Stimulated activated naive CD4-positive, alpha-beta T cell treated with Interleukin-2 at 50 U/mL for 16 hours (primary cell): ENCODE results near the gene ANTKMT.

ENCODE experiments used
- DNase-seq: peaks from one replicate; lab custom pipeline; 2025; lab: John Stamatoyannopoulos, UW

The ANTKMT gene, protein sequence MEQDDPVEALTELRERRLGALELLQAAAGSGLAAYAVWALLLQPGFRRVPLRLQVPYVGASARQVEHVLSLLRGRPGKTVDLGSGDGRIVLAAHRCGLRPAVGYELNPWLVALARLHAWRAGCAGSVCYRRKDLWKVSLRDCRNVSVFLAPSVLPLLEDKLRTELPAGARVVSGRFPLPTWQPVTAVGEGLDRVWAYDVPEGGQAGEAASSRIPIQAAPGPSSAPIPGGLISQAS

DNA sequence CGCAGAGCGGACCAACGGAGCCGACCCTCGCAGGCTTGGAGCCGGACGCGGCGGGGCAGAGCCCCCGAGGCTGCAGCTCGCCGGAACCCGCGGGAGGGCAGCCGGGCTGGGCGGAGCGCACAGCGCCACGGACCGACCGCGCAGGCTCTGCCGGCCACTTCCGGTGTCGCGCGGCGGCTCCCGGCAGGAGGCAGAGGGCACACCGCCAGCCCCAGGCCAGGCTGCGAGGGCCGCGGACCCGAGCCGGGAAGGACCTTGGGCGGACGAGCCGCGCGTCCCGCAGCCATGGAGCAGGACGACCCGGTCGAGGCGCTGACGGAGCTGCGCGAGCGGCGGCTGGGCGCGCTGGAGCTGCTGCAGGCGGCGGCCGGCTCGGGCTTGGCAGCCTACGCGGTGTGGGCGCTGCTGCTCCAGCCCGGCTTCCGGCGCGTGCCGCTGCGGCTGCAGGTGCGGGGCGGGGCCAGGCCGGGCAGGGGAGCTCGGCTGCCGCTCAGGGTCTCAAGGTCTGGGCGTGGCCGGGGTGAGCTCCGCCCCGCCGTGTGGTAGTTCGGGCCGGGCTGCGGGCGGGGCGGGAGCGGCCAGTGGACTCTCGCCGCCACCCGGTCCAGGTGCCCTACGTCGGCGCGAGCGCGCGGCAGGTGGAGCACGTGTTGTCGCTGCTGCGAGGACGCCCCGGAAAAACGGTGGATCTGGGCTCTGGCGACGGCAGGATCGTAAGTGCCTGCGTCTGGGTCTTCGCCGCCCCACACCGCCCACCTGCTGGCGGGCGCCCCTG is at the start of gene ANTKMT:
ANTKMT (plus strand) TSS at position 157 of the 775 bp plus-strand sequence; CDS start at position 286, 129 bp downstream.
- peak; percentile 69 for DNase-seq

DNA sequence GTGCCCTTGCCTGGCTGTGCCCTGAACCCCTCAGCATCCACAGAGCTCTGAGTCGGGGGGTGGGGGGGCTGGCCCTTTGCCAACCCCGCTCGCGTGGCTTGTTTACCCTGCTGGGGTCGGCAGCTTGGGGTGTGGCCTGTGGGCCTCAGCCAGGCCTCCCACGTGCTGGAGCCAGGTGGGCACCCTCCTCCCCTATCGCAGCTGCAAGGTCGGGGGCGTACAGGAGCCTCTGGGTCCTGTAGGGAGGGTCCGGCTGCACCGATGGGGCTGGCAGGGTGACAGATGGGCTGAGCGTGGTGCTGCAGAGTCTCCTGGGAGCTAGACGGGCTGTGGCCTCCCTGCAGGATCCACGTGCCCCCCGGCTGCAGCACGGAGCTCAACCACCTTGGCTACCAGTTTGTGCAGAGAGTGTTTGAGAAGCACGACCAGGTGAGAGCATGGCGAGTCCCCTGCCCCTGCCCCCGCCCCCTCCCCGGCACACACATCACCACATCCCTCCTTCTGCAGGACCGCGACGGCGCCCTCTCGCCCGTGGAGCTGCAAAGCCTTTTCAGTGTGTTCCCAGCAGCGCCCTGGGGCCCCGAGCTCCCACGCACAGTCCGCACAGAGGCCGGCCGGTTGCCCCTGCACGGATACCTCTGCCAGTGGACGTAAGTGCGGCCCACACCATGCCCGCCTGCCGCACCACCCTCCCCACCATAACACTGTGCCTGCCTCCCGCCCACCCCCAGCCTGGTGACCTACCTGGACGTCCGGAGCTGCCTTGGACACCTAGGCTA is 49.4 kb upstream of the ANTKMT start:
- DNase-seq, result no peak

DNA sequence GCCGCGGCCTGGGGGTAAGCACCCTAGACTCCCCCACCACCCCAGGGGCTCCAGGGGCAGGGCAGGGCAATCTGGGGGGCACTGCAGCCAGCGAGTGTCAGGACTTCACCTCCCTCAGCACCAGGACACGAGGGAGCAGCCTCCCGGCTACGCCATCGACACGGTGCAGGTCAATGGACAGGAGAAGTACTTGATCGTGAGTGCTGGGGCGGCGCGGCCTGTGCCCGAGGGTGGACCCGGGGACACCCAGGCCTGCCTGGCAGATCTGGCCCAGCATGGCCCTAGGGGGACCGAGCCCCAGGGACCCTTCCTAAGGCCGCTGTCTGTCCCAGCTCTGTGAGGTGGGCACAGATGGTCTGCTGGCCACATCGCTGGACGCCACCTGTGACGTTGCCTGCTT is 48.6 kb upstream of the ANTKMT start:
- DNase-seq, result no peak

DNA sequence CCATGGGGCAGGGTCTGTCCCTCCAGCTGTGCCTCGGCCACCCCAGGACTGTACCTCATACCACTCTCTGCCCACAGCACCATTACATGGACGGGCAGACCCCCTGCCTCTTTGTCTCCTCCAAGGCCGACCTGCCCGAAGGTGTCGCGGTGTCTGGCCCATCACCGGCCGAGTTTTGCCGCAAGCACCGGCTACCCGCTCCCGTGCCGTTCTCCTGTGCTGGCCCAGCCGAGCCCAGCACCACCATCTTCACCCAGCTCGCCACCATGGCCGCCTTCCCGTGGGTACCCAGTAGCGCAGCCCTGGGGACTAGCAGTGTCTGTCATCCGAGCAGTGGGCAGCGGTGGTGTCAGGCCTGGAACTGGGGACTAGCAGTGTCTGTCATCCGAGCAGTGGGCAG is 48.1 kb upstream of the ANTKMT start:
- DNase-seq, result no peak

DNA sequence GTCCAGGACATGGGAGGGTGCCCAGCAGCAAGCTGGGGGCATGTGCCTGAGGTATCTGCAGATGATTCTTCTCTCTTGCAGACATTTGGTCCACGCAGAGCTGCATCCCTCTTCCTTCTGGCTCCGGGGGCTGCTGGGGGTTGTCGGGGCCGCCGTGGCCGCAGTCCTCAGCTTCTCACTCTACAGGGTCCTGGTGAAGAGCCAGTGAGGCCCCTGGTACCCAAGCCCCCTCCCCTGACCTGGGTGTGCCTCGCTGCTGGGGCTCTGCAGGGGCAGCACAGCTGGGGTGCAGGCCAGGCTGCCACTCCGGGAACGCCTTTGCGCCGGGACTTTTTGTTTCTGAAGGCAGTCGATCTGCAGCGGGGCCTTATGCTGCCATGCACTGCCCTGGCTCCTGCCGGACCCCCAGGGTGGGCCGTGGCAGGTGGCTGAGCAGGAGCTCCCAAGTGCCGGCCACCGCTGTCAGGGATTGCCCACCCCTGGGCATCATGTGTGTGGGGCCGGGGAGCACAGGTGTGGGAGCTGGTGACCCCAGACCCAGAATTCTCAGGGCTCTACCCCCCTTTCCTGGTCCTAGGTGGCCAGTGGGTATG is 47.5 kb upstream of the ANTKMT start:
- DNase-seq, result no peak

DNA sequence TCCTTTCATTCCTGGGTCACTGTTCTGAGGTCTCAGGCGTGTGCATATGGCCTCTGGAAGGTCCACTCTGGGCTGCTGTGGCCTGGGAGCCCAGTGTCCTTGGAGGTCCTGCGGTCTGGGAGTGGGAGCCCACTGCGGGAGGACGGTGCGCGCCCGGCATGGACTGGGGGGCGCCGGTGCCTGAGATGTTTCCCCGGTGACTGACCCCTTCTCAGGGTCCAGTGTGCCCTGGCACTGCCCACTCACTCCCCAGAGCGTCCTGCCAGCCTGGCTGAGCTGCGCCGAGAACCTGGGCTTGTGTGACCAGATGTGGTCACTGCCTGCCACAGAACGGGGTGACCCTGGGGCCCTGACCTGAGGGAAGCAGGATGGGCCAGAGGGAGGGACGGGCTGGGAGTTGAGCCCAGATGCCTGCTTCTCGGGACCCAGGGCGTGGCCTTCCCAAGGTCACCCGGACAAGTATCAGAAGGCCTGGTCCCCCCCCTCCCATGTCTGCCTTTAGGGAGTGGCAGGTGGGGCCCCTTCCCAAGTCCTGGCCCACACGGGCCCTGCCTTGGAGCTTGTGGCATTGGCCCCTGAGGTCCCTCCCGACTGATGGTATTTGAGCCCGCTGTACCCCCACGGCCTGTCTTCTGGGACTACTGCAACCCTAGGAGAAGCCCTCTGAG is 46.6 kb upstream of the ANTKMT start:
- no peak for DNase-seq

DNA sequence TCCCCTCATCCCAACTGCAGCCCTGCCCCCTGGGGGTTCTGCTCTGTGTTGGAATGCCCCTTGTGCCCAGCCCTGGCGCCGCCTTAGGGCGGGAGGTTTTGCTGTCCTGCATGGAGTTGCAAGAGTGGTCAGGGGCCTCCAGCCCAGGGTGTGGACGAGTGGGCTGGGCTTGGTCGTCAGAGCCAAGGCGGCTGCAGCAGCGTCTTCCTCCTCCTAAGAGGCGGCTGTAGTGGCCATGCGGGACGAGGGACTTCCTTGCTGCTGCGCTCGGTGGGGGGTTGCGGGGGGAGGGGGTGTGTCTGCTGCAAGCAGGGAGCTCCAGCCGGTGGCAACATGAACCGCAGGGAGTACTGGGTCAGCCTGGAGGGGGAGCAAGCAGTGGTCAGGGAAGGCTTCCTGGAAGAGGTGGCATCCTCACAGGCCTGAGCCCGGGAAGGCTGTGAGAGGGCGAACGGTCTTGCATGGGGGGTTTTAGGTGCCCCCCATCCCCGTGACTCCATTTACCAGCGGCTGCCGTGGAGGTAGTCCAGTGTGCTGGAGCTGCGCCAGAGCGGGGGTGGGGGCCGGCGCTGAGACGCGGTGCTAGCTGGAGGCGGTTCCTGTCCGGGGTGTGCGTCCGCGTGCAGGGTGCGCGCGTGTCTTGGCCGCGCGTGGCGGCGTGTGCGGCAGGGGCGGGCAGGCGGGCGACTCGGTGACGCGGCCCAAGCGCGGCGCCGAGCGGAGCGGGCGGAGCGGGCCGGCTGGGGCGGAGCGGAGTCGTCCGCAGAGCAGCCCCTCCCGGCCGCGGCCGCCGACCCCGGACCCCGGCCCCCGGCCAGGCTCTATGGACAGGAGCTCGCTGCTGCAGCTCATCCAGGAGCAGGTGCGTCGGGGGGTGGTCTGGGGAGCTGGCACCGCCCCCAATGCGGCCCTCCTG is 45.7 kb upstream of the ANTKMT start, which contains the start of gene RHBDL1:
RHBDL1 (plus strand) TSS at position 704 of the 916 bp plus-strand sequence; CDS start at position 824, 120 bp downstream.
- no peak for DNase-seq

DNA sequence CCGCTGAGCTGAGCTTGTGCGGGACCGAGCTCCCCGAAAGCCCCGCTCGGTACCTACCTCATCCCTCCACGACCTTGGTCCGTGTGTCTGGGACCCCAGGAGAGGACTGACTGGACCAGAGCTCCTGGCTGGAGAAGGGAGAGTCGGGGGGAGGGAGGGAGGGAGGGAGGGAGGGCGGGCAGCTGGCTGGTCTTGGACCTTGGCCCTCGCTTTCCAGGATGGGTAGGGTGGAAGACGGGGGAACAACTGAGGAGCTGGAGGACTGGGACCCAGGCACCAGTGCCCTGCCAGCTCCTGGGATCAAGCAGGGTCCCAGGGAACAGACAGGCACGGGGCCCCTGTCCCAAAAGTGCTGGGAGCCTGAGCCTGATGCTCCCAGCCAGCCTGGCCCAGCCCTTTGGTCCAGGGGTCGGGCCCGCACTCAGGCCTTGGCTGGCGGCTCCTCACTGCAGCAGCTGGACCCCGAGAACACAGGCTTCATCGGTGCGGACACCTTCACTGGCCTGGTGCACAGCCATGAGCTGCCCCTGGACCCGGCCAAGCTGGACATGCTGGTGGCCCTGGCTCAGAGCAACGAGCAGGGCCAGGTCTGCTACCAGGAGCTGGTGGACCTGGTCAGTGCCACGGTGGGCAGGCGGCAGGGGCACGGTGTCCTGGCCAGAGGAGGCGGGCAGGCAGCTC is 44.9 kb upstream of the ANTKMT start:
- DNase-seq, result no peak

DNA sequence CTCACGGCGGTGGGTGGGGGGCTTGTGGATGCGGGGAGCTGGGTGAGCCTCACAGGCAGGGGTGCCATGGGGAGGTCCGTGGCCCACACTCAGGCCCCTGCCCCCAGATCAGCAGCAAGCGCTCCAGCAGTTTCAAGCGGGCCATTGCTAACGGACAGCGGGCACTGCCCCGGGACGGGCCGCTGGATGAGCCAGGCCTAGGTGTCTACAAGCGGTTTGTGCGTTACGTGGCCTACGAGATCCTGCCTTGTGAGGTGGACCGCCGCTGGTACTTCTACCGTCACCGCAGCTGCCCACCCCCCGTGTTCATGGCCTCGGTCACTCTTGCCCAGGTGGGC is 44.4 kb upstream of the ANTKMT start:
- DNase-seq, result no peak

DNA sequence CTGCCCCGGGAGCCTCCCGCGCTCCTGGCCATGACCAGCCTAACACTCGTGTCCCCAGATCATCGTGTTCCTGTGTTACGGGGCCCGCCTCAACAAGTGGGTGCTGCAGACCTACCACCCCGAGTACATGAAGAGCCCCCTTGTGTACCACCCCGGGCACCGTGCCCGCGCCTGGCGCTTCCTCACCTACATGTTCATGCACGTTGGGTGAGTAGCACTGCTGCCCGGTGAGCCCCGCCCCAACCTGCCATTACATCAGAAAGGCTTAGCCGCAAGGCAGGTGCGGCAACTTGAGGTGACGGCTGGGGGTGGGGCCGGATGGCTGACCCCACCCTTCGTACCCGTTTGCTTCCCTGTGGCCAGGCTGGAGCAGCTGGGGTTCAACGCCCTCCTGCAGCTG is 44.0 kb upstream of the ANTKMT start:
- no peak for DNase-seq

DNA sequence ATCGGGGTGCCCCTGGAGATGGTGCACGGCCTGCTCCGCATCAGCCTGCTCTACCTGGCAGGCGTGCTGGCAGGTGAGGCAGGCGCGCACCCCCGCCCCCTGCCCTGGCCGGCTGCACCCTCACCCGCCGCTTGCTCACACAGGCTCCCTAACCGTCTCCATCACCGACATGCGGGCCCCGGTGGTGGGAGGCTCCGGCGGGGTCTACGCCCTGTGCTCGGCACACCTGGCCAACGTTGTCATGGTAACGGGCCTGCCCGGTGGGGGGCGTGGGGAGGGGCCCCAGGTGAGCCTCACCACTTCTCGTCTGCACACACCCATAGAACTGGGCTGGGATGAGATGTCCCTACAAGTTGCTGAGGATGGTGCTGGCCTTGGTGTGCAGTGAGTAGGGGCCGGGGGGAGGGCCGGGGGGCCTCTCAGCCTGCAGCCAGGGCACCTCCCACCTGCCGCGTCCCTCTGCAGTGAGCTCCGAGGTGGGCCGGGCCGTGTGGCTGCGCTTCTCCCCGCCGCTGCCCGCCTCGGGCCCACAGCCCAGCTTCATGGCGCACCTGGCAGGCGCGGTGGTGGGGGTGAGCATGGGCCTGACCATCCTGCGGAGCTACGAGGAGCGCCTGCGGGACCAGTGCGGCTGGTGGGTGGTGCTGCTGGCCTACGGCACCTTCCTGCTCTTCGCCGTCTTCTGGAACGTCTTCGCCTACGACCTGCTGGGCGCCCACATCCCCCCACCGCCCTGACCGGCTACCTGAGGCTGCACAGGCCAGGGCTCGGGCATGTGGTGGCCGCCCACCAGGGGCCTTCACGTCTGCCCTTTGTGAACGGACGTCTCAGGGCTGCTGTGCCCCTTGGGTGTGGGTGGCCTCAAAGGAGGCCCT is 43.4 kb upstream of the ANTKMT start:
- DNase-seq, result no peak

DNA sequence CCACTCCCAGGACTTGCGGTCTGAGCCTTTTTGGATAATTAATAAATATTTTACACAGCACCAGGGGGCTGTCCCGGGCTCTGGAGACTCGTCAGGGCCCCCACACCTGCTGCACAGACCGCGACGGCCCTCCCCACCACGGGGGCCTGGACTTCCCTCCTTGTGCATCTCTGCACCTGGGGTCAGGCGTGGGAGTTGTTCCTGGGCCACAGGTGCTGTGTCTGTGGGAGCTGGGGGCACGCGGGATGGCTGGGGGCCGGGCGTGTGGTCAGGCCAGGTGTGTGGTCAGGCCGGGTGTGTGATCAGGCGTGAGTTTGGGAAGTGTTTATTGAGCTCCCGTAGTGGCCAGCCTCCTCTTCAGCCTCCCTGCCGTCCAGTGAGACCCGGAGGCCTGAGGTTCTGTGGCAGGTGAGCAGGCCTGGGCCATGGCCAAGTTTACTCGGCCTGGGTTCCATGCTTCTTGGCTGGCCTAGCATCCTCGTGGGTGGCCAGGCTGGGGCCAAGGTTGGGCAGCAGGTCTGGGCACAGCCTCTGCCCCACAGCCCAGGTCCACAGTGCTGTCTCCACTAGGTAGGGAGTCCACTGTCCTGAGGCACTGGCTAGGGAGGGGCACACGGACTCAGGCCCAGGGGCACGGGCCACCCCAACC is 42.6 kb upstream of the ANTKMT start:
- no peak for DNase-seq

DNA sequence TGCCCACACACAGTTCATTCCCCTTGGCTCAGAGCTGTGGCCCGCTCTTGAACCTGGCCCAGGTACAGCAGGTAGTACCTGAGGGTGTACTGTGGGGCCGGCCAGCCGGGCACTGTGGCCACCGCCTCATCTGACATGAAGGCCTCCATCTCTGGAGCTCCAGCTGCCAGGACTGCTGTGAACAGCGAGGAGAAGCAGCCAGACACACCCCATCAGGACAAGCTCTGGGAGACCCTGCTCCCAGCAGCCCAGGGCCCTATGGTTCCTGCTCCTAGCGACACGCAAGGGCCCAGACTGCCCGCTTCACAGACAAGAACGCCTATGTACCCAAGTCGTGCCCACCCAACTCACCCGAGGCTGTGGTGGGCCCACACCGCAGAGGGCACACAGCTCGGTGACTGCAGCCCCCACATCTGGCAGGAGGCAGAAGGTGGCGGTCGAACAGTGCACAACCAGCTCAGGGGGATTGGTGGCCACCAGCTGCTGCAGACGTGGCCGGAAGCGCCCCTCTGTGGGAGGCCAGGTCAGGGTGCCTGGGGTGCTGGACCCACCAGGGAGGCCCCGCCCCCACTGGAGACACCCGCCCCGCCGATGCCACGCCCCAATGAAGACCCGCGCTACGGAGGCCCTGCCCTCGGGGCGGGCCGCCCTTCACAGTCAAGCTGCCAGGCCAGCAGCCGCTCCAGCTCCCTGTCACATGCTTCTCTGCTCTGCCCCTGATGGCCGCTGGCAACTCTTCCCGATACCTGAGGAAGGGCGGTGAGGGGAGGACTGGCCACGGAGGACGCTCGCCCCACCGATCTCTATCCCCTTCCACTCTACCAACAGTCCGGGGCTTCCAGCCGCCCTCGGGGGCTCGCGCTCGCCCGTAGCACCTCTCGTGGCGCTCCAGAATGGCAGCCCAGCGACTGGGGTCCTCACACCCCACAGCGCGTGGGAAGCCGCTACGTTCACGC is 41.8 kb upstream of the ANTKMT start:
- peak; percentile 35 for DNase-seq

DNA sequence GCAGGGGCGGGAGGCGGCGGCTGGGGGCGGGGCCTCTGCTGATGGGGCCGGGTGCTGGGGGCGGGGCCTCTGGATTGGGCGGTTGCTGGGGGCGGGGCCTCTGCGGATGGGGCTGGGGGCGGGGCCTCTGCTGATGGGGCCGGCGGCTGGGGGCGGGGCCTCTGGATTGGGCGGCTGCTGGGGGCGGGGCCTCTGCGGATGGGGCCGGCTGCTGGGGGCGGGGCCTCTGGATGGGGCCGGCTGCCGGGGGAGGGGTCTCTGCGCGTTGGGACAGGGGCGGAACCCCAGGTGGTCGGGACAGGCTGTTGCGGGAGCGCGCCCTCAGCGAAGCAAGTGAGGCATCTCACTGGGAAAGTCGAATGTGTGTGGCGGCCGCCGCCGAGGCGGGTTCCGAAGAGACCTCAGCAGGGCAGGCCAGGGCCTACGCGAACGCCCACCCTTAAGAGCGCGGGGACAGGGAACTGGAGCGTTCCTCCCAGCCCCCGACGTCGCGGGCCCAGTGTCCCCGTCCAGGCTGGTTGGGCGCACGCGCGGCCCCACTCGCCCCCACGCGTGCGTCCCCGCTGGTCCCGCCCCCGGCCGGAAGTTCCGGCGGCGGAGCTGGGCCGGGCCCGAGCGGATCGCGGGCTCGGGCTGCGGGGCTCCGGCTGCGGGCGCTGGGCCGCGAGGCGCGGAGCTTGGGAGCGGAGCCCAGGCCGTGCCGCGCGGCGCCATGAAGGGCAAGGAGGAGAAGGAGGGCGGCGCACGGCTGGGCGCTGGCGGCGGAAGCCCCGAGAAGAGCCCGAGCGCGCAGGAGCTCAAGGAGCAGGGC is 40.9 kb upstream of the ANTKMT start, which contains the start of gene STUB1:
STUB1 (plus strand) TSS at position 597 of the 811 bp plus-strand sequence; CDS start at position 713, 116 bp downstream.
- peak; percentile 91 for DNase-seq

DNA sequence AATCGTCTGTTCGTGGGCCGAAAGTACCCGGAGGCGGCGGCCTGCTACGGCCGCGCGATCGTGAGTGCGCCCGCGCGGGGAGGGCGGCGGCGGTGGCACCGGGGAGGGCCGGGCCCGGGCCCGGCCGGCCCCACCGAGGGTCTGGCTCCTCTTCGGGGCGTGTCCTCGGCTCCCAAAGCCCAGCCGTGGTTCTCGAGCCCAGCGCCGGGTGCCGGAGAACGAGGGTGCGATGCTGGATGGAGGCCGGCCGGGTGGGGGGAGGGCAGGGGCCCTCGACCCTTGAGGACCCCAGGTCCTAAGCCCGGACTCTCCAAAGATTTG is 40.4 kb upstream of the ANTKMT start:
- DNase-seq, result no peak

DNA sequence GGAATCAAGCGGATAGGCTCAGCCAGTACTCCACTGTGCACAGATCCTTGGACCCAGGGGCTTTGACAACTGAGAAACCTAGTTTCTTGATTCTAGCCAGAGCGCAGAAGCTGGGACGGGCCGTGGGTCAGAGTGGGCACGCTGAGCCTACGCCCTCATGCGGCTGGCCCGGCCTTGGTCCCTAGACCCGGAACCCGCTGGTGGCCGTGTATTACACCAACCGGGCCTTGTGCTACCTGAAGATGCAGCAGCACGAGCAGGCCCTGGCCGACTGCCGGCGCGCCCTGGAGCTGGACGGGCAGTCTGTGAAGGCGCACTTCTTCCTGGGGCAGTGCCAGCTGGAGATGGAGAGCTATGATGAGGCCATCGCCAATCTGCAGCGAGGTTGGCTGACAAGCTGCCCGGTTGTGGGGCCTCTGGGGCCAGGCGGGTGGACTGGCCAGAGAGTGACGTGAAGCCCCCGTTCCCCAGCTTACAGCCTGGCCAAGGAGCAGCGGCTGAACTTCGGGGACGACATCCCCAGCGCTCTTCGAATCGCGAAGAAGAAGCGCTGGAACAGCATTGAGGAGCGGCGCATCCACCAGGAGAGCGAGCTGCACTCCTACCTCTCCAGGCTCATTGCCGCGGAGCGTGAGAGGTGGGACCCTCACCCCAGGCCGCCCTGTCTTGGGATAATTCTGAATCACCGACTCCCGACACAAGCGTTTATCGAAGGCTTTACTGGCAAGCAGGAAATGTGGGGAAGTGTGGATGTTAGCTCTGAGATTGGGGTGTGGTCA is 39.8 kb upstream of the ANTKMT start:
- no peak for DNase-seq
